HG03457 (cell line): ENCODE data around the gene RAD51B.

Experiments
- ATAC-seq: cut with Tn5 transposase; IDR thresholded peaks from one replicate; pipeline ENCODE4 v1.9.1; 2021; ENCODE audit warnings: moderate number of reproducible peaks; ENCODE audit not compliant: unreplicated experiment

The RAD51B gene

GRCh38 chr14:68342216-68342763 is 522.7 kb downstream of the RAD51B start:
- no peak for ATAC-seq

- ATAC-seq, result no peak
Observed at GRCh38 chr14:68343534-68344118, 524.0 kb downstream of the RAD51B start.

- ATAC-seq, result no peak
Observed at GRCh38 chr14:68345738-68346137, 526.2 kb downstream of the RAD51B start.

GRCh38 chr14:68346556-68347343 is 527.2 kb downstream of the RAD51B start:
- no peak for ATAC-seq

GRCh38 chr14:68349900-68350629 is 530.5 kb downstream of the RAD51B start:
- no peak for ATAC-seq

- ATAC-seq, result no peak
Observed at GRCh38 chr14:68355415-68355814, 535.8 kb downstream of the RAD51B start.

GRCh38 chr14:68357777-68358176 is 538.2 kb downstream of the RAD51B start:
- no peak for ATAC-seq

GRCh38 chr14:68358500-68358899 is 538.9 kb downstream of the RAD51B start:
- ATAC-seq, result no peak

GRCh38 chr14:68359022-68359836 is 539.6 kb downstream of the RAD51B start:
- no peak for ATAC-seq

- no peak for ATAC-seq
Observed at GRCh38 chr14:68359837-68360552, 540.4 kb downstream of the RAD51B start.

- no peak for ATAC-seq
Observed at GRCh38 chr14:68361231-68361630, 541.7 kb downstream of the RAD51B start.

- ATAC-seq, result no peak
Observed at GRCh38 chr14:68362846-68363245, 543.3 kb downstream of the RAD51B start.

GRCh38 chr14:68363466-68363842 is 543.9 kb downstream of the RAD51B start:
- no peak for ATAC-seq

GRCh38 chr14:68363843-68364767 is 544.5 kb downstream of the RAD51B start:
- no peak for ATAC-seq

- no peak for ATAC-seq
Observed at GRCh38 chr14:68364792-68365192, 545.2 kb downstream of the RAD51B start.

GRCh38 chr14:68365228-68365627 is 545.6 kb downstream of the RAD51B start:
- no peak for ATAC-seq

- ATAC-seq, result no peak
Observed at GRCh38 chr14:68366656-68367055, 547.1 kb downstream of the RAD51B start.

- ATAC-seq, result no peak
Observed at GRCh38 chr14:68367536-68367935, 548.0 kb downstream of the RAD51B start.

GRCh38 chr14:68368850-68369249 is 549.3 kb downstream of the RAD51B start:
- no peak for ATAC-seq
